ENCODE data around the gene LDLRAD3.

Gene LDLRAD3

GRCh38 chr11:36098853-36099375 lies 155.1 kb downstream of the LDLRAD3 start:
- Histone ChIP-seq H3K9me3 (ENCODE audit: insufficient read depth, low read length) (no peaks in the 10 kb centered on the region), H3K4me1 (ENCODE audit: low read length) (no peaks in the 10 kb centered on the region), H2AFZ (ENCODE audit: low read depth, low read length) (no peak overlapping the region), H3K4me3 (ENCODE audit: low read length) (no peak overlapping the region), H3K9ac (ENCODE audit: low read length) (no peak overlapping the region), H3K27ac (ENCODE audit: low read length) (no peak overlapping the region), H4K20me1 (ENCODE audit: insufficient read depth, low read length) (no peaks in the 10 kb centered on the region), H3K36me3 (replicated peaks; ENCODE audit: low read depth, low read length) (no peaks in the 10 kb centered on the region), H3K27me3 (ENCODE audit: low read depth, low read length) (peaks cover 31% of the 10 kb centered on the region), H3K79me2 (ENCODE audit: low read length) (no peaks in the 10 kb centered on the region), H3K4me2 (ENCODE audit: low read length) (no peak overlapping the region)
- no peak for TF ChIP-seq CTCF (IDR thresholded peaks at IDR 0.05; ENCODE audit: low read depth, low read length)
- TF ChIP-seq EZH2phosphoT487 (IDR thresholded peaks at IDR 0.05; ENCODE audit: low read depth), result no peak

- no peak for TF ChIP-seq CTCF (IDR thresholded peaks at IDR 0.05; ENCODE audit: low read depth, low read length)
- no peak for TF ChIP-seq EZH2phosphoT487 (IDR thresholded peaks at IDR 0.05; ENCODE audit: low read depth)
- H2AFZ ChIP-seq (ENCODE audit: low read depth, low read length), result no peak overlapping the region
- H3K27ac ChIP-seq (ENCODE audit: low read length), result no peak overlapping the region
- H3K79me2 ChIP-seq (ENCODE audit: low read length), result no peaks in the 10 kb centered on the region
- H3K27me3 ChIP-seq (ENCODE audit: low read depth, low read length), result peaks cover 25% of the 10 kb centered on the region
- no peaks in the 10 kb centered on the region for H4K20me1 ChIP-seq (ENCODE audit: insufficient read depth, low read length)
- H3K4me1 ChIP-seq (ENCODE audit: low read length), result no peaks in the 10 kb centered on the region
- no peaks in the 10 kb centered on the region for H3K9me3 ChIP-seq (ENCODE audit: insufficient read depth, low read length)
- no peak overlapping the region for H3K4me2 ChIP-seq (ENCODE audit: low read length)
- no peak overlapping the region for H3K9ac ChIP-seq (ENCODE audit: low read length)
- H3K36me3 ChIP-seq (replicated peaks; ENCODE audit: low read depth, low read length), result no peaks in the 10 kb centered on the region
- no peak overlapping the region for H3K4me3 ChIP-seq (ENCODE audit: low read length)
These were observed 157.6 kb downstream of the LDLRAD3 start for GRCh38 chr11:36101466-36101865.

- no peaks in the 10 kb centered on the region for H3K79me2 ChIP-seq (ENCODE audit: low read length)
- no peak overlapping the region for H3K27ac ChIP-seq (ENCODE audit: low read length)
- H3K9ac ChIP-seq (ENCODE audit: low read length), result no peak overlapping the region
- H4K20me1 ChIP-seq (ENCODE audit: insufficient read depth, low read length), result no peaks in the 10 kb centered on the region
- H2AFZ ChIP-seq (ENCODE audit: low read depth, low read length), result no peak overlapping the region
- no peaks in the 10 kb centered on the region for H3K36me3 ChIP-seq (replicated peaks; ENCODE audit: low read depth, low read length)
- no peaks in the 10 kb centered on the region for H3K9me3 ChIP-seq (ENCODE audit: insufficient read depth, low read length)
- no peak overlapping the region for H3K4me2 ChIP-seq (ENCODE audit: low read length)
- TF ChIP-seq CTCF (IDR thresholded peaks at IDR 0.05; ENCODE audit: low read depth, low read length), result no peak
- no peaks in the 10 kb centered on the region for H3K4me1 ChIP-seq (ENCODE audit: low read length)
- no peak overlapping the region for H3K4me3 ChIP-seq (ENCODE audit: low read length)
- peaks cover 14% of the 10 kb centered on the region for H3K27me3 ChIP-seq (ENCODE audit: low read depth, low read length)
These were observed 159.0 kb downstream of the LDLRAD3 start for GRCh38 chr11:36102868-36103267.

- H3K79me2 ChIP-seq (ENCODE audit: low read length), result no peaks in the 10 kb centered on the region
- TF ChIP-seq EZH2phosphoT487 (IDR thresholded peaks at IDR 0.05; ENCODE audit: low read depth) (no peak), CTCF (IDR thresholded peaks at IDR 0.05; ENCODE audit: low read depth, low read length) (no peak)
- H4K20me1 ChIP-seq (ENCODE audit: insufficient read depth, low read length), result no peaks in the 10 kb centered on the region
- no peak overlapping the region for H3K4me3 ChIP-seq (ENCODE audit: low read length)
- no peak overlapping the region for H3K9ac ChIP-seq (ENCODE audit: low read length)
- no peak overlapping the region for H3K27ac ChIP-seq (ENCODE audit: low read length)
- H2AFZ ChIP-seq (ENCODE audit: low read depth, low read length), result no peak overlapping the region
- no peaks in the 10 kb centered on the region for H3K4me1 ChIP-seq (ENCODE audit: low read length)
- H3K27me3 ChIP-seq (ENCODE audit: low read depth, low read length), result peaks cover 4% of the 10 kb centered on the region
- H3K9me3 ChIP-seq (ENCODE audit: insufficient read depth, low read length), result no peaks in the 10 kb centered on the region
- no peak overlapping the region for H3K4me2 ChIP-seq (ENCODE audit: low read length)
- H3K36me3 ChIP-seq (replicated peaks; ENCODE audit: low read depth, low read length), result no peaks in the 10 kb centered on the region
These were observed 160.2 kb downstream of the LDLRAD3 start for GRCh38 chr11:36103933-36104530.
